ENCODE measurements around the gene GABRG2. TPM values are rescaled to one million over a fixed set of nuclear protein-coding genes. Genes with fewer than 3 reads are reported as not detected.

GABRG2 gene
- total and polyA plus RNA-seq, 9 donors, result not detected

GRCh38 chr5:162068936-162069335 lies 1.4 kb downstream of the GABRG2 start:
- intact Hi-C loops (cut with DNase I), result no loop called here
- no peak for TF ChIP-seq CTCF (IDR thresholded peaks at IDR 0.05)
- Histone ChIP-seq H3K9me3 (no peaks in the 10 kb centered on the region), H3K4me1 (ENCODE audit: insufficient read depth) (no peaks in the 10 kb centered on the region), H3K27me3 (no peaks in the 10 kb centered on the region), H3K36me3 (no peaks in the 10 kb centered on the region), H3K4me3 (no peak overlapping the region), H3K27ac (no peak overlapping the region)
- DNase-seq, result no peak
- WGBS, 3 donors, result 78 to 82% (median 81%) methylated on average over 4 of the region's 4 CpGs

- H3K4me1 ChIP-seq (ENCODE audit: insufficient read depth), result no peaks in the 10 kb centered on the region
- no peak overlapping the region for H3K27ac ChIP-seq
- no peak overlapping the region for H3K4me3 ChIP-seq
- no peaks in the 10 kb centered on the region for H3K9me3 ChIP-seq
- intact Hi-C loops (cut with DNase I), result no loop called here
- WGBS, 3 donors, result 80 to 96% (median 89%) methylated on average over 1 of the region's 1 CpG
- no peaks in the 10 kb centered on the region for H3K27me3 ChIP-seq
- no peak for DNase-seq
- TF ChIP-seq CTCF (IDR thresholded peaks at IDR 0.05) (no peak), POLR2A (IDR thresholded peaks at IDR 0.05) (no peak), EP300 (IDR thresholded peaks at IDR 0.05) (no peak)
- H3K36me3 ChIP-seq, result no peaks in the 10 kb centered on the region
These were observed 11.2 kb downstream of the GABRG2 start for GRCh38 chr5:162078805-162079204.

GRCh38 chr5:162091336-162091735 lies 23.8 kb downstream of the GABRG2 start:
- no peaks in the 10 kb centered on the region for H3K4me1 ChIP-seq (ENCODE audit: insufficient read depth)

GRCh38 chr5:162096448-162096847 lies 28.9 kb downstream of the GABRG2 start:
- TF ChIP-seq EP300 (IDR thresholded peaks at IDR 0.05), result no peak
- TF ChIP-seq CTCF (IDR thresholded peaks at IDR 0.05), result no peak
- TF ChIP-seq POLR2A (IDR thresholded peaks at IDR 0.05), result no peak
- no peaks in the 10 kb centered on the region for H3K36me3 ChIP-seq
- no peaks in the 10 kb centered on the region for H3K9me3 ChIP-seq
- intact Hi-C loops (cut with DNase I), result no loop called here
- H3K4me1 ChIP-seq (ENCODE audit: insufficient read depth), result no peaks in the 10 kb centered on the region
- H3K4me3 ChIP-seq, result no peak overlapping the region
- DNase-seq, result no peak
- 44 to 71% (median 56%) methylated on average over 2 of the region's 2 CpGs for WGBS, 3 donors
- H3K27me3 ChIP-seq, result no peaks in the 10 kb centered on the region
- no peak overlapping the region for H3K27ac ChIP-seq

More at GRCh38 chr5:162091336-162091735, 23.8 kb downstream of the GABRG2 start:
- Histone ChIP-seq H3K27me3 (no peaks in the 10 kb centered on the region), H3K27ac (no peak overlapping the region), H3K4me3 (no peak overlapping the region), H3K9me3 (no peaks in the 10 kb centered on the region), H3K36me3 (no peaks in the 10 kb centered on the region)
- intact Hi-C loops (cut with DNase I), result no loop called here
- WGBS, 3 donors, result 77 to 89% (median 83%) methylated on average over 2 of the region's 2 CpGs
- no peak for TF ChIP-seq EP300 (IDR thresholded peaks at IDR 0.05)
- TF ChIP-seq POLR2A (IDR thresholded peaks at IDR 0.05), result no peak
- TF ChIP-seq CTCF (IDR thresholded peaks at IDR 0.05), result no peak
- DNase-seq, result no peak

- 71 to 82% (median 78%) methylated on average over 2 of the region's 2 CpGs for WGBS, 3 donors
- no peak for DNase-seq
- Histone ChIP-seq H3K4me1 (ENCODE audit: insufficient read depth) (no peaks in the 10 kb centered on the region), H3K9me3 (no peaks in the 10 kb centered on the region), H3K27ac (no peak overlapping the region), H3K4me3 (no peak overlapping the region), H3K27me3 (no peaks in the 10 kb centered on the region), H3K36me3 (no peaks in the 10 kb centered on the region)
- intact Hi-C loops (cut with DNase I), result no loop called here
- TF ChIP-seq POLR2A (IDR thresholded peaks at IDR 0.05) (no peak), CTCF (IDR thresholded peaks at IDR 0.05) (no peak)
These were observed 40.0 kb downstream of the GABRG2 start for GRCh38 chr5:162107591-162107990.

All from ovary (tissue), 9 donors.